GM19099 (cell line): ENCODE measurements around the gene TET2.

ENCODE experiments used
- POLR2A ChIP-seq: IDR thresholded peaks from 3 replicates; pipeline ENCODE4 v1.6.1; 2011; ENCODE audit warnings: low read depth; ENCODE audit not compliant: insufficient read length; ENCODE audit errors: extremely low read depth

Gene TET2

DNA sequence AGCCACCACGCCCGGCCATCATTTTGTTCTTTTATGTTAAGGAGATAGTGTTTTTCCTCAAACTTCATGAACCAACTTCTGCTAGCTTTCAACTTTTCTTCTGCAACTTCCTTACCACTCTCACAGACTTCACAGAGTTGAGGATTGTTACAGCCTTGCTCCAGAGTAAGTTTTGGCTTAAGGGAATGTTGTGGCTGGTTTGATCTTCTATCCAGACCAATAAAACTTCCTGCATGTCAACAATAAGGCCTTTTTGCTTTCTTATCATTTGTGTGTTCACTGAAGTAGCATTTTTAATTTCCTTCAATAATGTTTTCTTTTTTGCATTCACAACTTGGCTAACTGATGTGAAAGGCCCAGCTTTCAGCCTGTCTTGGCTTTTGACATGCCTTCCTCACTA is 12.7 kb upstream of the TET2 start:
- no peak for TF ChIP-seq POLR2A

DNA sequence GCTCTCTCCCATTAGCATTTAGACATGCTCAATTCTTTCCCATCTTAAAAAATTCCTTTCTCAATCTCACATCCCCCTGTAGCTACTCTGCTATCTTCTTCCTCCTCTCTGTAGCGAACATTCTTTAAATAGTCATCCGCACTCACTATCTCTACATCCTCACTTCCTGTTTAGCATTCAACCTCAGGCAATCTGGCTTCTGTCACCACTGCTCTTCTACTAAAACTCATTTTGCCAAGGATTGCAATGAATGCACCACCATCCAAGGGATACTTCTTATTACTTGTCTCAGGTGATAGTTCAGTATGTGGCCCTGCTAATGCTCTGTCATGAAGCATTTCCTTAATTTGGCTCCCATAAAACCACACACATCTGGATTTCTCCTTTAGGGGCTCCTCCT is 10.9 kb upstream of the TET2 start:
- TF ChIP-seq POLR2A, result no peak

DNA sequence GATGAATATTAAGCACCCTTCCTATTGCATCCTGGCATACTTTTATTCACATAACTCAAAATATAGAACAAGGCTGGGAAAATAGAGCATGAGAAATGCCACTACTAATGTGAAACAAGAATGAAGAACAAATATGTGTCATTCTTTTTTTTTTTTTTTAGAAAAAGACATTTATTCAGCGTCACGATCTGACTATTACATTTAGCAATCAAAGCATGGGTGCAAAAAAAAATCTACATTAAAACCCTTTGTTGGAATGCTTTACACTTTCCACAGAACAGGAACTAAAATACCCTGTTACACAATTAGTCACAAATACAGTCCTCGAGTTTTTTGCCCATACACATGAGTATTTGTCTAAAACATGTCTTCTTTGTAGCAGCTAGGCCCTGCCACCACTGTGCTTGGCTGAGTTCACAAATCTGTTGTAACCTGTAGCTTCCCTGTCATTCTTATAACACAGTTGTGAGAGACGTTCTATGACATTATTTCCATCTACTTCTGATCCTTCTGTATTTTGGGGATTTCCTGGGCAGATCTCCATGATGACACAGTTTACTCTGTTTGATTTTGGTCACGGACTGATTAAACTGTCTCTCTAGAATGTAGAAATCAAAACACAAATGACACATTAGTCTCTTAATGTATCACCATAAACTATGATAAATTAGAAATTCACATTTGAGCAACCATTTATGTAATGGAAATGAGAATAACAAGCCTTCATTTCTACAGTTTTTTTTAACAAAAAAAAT is 9.4 kb upstream of the TET2 start:
- no peak for TF ChIP-seq POLR2A

DNA sequence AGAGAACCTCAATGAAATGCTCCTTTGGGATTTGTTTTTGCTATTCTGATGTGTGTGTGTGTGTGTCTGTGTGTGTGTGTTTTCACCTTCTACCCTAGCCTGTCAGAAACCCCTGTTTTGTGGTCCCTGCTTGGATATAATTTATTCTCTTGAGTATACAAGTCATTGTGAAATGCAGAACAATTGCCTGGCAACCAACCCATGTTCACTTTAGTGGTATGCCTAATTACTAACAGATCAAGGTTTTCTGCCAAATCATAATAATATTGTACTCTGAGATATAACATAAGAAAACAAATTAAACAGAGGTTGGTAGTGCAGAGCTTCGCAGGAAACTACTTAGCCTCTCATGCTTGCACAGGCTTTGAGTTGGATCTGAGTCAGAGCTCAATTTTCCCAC is 7.0 kb upstream of the TET2 start:
- no peak for TF ChIP-seq POLR2A

DNA sequence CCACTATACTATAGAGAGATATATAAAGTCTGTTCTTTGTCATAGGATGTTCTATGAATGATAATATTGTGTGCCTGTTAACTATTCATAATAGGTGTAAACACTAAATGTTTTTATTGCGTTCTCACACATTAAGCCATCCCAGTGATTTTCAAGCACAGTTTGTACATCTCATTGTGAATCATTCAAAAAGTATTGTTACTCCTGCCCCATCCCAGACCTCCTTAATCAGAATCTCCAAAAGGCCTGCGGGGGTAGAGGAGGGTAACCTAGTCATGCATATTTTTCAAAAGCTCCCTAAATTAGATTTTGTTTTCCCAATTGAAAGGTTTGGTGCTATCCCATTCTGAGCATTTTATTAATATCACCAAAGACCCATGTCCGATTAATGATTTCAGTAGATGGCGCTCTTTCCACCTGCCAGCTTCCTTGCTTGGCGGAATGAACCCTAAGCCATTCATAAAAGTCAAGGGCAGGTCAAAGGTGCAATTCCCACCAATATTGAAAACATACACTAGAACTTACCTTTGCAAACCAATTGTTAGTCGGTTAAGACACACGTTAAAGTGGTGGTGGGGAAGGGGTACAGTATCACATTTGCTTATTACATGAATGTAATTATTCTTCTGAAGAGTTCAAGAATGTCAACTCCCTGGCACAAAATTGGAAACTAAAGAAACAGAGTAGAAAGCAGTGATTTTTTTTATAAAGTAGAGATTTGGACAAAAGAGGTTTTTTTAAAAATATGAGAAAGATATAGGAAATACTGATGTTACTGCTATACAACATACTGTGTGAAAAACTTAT is 5.8 kb upstream of the TET2 start:
- no peak for TF ChIP-seq POLR2A

DNA sequence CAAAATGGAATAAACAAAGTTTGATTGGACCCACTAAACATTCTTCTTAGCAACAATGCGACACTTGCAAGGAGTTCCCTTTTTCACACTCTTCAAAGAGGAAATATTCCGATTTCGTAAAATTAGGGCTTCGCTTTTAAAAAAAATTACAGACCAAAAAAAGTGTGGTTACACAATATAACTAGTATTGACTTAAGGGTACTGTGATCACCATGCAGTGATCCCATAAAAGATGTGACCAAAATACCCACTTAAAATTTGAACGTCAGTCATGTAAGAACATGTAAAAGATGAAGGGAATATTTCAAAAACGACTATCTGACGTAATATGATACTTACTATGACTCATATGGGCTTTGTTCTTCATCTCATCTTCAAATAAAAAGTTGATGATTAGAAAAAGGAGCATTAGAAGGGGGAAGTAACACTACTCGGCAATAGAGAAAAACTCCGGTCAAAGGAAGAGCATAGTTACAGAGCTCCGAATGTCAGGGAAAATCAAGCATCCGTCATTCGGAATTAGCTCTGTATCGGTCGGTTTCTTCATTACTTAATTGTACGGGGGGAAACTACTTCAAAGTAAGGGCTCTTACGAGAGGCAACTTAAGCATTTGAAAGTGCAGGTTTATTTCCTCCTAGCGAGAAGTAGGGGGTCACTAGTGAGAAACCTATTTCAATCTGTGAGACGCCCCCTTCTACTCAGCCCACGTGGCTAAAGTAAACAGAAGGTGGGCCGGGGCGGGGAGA is 1.3 kb upstream of the TET2 start:
- no peak for TF ChIP-seq POLR2A

DNA sequence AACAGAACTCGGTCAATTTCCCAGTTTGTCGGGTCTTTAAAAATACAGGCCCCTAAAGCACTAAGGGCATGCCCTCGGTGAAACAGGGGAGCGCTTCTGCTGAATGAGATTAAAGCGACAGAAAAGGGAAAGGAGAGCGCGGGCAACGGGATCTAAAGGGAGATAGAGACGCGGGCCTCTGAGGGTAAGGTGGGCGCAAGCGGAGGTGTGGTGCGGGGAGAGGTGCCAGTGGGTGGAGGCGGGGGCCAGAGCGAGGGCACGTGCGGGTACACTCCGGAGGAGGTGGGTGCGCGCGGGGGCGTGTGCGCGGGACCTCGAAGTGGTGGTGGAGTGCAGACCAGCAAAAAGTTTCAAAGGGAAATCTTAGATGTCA is 787 bp upstream of the TET2 start:
- no peak for TF ChIP-seq POLR2A

DNA sequence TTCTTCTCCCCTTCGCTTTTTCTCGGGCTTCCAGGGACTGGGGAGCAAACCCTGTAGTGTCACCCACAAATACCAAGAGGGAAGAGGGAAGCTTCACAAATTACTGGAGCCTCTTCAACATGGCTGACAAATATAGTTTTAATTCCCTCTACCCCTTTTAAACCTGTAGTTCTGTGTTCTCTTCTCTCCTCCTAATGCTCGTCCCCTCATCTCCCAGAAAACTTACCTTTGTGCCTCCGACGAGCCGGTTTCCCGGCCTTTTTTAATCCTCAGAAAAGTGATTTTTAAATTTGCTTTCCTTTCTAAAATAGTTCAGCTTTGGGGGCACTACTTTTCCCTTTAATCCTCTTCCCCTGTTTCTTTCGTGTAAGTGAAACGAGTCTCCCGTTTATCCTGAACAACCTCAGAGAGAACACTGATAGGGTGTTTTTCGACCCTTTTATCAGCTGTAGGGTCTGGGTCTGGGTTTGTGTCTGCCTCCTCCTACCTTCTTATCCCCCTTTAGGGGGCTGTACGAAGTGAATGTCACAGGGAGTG is 408 bp downstream of the TET2 start:
- TF ChIP-seq POLR2A, result no peak

DNA sequence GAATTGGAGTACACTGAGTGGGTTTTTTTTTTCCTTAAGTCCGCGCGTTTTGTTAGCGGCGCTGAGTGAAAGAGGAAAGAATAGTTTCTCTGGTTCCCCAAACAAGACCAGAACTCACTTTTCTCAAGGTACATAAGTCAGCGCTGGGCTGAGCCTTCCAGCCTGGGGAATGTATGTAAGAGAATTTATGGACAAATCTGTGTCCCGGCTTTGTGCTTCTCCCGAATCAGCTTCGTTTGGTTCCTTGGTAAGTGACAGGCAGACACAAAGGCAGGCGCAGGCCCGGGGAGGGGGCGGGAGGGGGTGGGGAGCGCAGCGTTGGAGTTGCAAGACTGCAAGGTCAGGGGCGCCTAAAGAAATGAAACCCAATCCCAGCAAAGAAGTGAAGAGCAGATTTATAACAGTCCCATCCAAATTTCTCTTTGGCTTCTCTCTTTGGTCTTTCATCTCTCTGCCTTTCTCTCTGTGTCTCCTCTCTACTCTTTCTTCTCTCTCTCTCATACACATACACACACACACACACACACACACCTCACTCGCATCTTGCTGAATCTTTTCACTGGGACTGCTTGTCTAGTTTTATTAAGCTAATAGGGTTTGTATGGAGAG is 981 bp downstream of the TET2 start:
- TF ChIP-seq POLR2A, result no peak

DNA sequence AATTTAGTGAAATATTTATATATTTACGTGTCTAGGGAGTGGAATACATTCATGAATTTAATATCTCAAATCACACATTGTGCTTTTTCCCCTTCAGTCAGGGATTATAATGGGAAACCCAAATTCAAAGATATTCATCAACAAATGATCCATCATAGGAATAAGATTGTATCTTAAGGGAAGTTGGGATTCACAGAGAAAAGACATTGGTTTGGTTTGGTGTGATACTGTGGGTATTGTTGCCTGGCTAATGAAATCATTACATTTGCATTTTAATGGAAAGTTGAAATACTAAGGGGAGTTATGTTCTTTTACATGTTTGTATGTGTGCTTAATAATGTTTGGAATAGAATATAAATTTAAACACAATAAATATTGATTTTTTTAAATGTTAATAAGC is 1.7 kb downstream of the TET2 start:
- no peak for TF ChIP-seq POLR2A

DNA sequence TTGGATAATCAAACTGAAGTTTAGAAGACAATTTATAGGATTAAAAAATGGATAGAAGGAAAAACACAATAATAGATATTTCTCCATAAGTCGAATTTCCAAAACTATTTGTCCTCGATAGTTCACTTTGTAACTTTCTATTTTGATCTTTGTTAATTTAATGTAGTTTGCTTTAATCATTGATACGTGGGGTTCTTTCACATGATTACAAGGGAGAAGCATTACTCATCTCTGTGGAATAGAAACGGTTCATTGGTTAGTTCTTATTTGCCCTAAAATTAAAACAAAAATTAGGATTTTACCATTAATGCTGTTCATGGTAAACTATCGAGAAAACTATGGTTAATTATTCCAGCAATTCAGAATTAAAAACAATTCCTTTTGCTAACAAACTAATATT is 2.1 kb downstream of the TET2 start:
- TF ChIP-seq POLR2A, result no peak

DNA sequence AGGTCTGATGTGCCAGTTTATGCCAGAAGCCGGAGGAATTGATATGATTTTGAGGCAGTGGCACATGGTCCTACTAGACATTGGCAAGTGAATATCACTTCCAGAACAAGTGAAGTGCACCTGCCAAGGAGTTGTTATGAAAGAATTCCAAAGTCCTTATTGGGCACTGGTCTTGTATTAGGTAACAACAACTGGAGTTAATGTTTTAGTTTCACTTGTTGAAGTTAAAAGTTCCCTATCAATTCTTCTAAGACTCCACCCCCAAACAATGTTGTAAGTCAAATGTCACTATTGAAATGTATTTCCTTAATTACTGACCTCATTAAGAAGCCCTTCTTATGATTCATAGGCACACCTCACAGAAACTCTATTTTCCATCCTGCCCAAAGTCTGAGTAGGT is 3.1 kb downstream of the TET2 start:
- TF ChIP-seq POLR2A, result no peak

DNA sequence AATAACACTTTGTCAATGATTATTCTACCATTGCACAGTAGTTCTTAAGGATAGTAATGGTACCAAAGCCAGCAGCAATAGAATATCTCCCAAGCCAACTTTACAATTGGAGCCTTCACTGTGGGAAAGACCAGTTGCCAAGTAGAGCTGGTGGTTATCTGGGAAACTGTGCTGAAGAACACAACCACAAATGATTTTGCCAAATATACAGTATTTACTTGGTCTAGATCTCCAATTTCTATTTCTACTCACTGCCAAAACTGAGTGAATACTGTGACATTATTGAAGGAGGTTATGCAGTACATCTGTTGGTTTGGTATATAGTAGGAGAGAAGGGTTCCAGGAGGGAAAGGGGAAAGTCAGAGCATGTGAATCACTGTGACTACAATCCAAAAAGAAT is 3.8 kb downstream of the TET2 start:
- no peak for TF ChIP-seq POLR2A

DNA sequence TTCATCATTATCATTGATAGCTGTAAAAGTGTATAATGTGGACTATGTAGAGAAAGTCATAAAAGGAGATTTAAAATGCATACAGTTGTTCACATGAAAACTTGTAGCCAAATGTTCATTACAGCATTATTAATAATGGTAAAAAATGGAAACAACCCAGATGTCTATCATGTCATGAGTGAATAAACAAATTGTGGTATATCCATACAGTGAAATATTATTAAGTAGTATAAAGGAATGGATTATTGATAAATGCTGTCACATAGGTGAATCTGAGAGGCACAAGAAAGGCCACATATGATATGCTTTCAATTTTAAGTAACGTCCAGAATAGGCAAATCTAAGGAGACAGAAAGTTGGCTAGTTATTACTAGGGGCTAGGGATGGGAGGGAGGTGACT is 7.1 kb downstream of the TET2 start:
- no peak for TF ChIP-seq POLR2A

DNA sequence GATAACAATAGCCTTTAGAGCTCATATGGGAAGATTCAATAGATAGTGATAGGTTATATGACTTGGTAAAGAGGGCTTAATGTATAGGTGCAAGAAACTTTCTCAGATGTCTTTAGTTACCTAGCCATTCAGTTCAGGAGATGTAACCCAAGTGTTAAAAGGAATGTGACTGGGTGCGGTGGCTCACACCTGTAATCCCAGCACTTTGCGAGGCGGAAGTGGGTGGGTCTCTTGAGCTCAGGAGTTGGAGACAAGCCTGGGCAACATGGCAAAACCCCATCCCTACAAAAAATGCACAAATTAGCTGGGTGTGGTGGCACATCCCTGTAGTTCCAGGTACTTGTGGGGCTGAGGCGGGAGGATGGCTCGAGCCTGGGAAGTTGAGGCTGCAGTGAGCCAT is 7.9 kb downstream of the TET2 start:
- TF ChIP-seq POLR2A, result no peak
